ENCODE results near the gene STRAP. TPM values are rescaled to one million over a fixed set of nuclear protein-coding genes. Genes with fewer than 3 reads are reported as not detected.
"Not testable (repeated sequence)": the region's sequence is repeated elsewhere in the genome, so short reads cannot be mapped to it uniquely, and the experiment has no call there.

Gene STRAP
- total RNA-seq, 1 donor from 2014 or later: 56.9 TPM

- no peak for DNase-seq
Observed at GRCh38 chr12:15928346-15928745, 46.2 kb downstream of the STRAP start.

- no peak for DNase-seq
Observed at GRCh38 chr12:15928870-15929571, 46.8 kb downstream of the STRAP start.

GRCh38 chr12:15931590-15932053 is 49.4 kb downstream of the STRAP start:
- DNase-seq: no peak

GRCh38 chr12:15932327-15932726 is 50.1 kb downstream of the STRAP start:
- no peak for DNase-seq

GRCh38 chr12:15932971-15933370 is 50.8 kb downstream of the STRAP start:
- no peak for DNase-seq

GRCh38 chr12:15933751-15934150 is 51.6 kb downstream of the STRAP start:
- DNase-seq: no peak

GRCh38 chr12:15936751-15937150 is 54.6 kb downstream of the STRAP start:
- no peak for DNase-seq

- DNase-seq: no peak
Observed at GRCh38 chr12:15937902-15938301, 55.7 kb downstream of the STRAP start.

GRCh38 chr12:15939111-15939510 is 56.9 kb downstream of the STRAP start:
- DNase-seq: no peak

- no peak for DNase-seq
Observed at GRCh38 chr12:15942475-15942874, 60.3 kb downstream of the STRAP start.

GRCh38 chr12:15943519-15943918 is 61.3 kb downstream of the STRAP start:
- DNase-seq: not testable (repeated sequence)

GRCh38 chr12:15948461-15948860 is 66.3 kb downstream of the STRAP start:
- DNase-seq: not testable (repeated sequence)

Other genes starting within 250 kb of the STRAP start
- gene EPS8, start 93.0 kb upstream of the STRAP start, total RNA-seq: 71.0 TPM
- 33.8 TPM for gene DERA, start 28.9 kb downstream of the STRAP start, total RNA-seq

Measured in skin of body (tissue), 2 donors.